ENCODE results near the gene PDZD8. TPM values are rescaled to one million over a fixed set of nuclear protein-coding genes. Genes with fewer than 3 reads are reported as not detected.

PDZD8 gene
- total RNA-seq, 4 donors from 2014 or later, result 15.9 to 25.0 (median 18.1) TPM

DNA sequence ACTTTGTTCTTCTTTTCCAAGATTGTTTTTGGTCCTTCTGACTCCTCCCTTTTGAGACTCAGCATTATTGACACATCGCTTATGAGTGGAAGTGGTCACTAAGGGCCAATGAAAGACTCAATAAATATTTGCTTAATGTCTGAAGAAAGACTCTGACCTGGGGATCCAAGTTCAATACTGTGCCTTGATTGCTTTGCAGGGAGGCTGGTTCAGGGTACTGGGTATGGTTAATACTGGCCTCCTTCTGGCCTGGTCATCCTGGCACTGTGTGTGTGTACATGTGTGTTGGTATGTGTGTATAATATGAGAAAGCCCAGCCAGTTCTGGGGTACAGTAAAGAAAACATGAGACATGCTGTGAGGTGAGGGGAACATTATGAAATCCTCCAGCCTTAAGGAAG, 7.6 kb upstream of the PDZD8 start:
- no peaks in the 10 kb centered on the region for H3K4me1 ChIP-seq
- H3K4me3 ChIP-seq, result no peak overlapping the region
- peaks cover 0 to 13% (median 2%) of the 10 kb centered on the region in 3 donors for H3K27me3 ChIP-seq
- H3K27ac ChIP-seq, result no peak overlapping the region
- ATAC-seq, result no peak
- H3K36me3 ChIP-seq, result no peaks in the 10 kb centered on the region
- H3K9me3 ChIP-seq, result no peaks in the 10 kb centered on the region
- no peak for TF ChIP-seq POLR2A (IDR thresholded peaks at IDR 0.05)
- TF ChIP-seq, protein P1, sequence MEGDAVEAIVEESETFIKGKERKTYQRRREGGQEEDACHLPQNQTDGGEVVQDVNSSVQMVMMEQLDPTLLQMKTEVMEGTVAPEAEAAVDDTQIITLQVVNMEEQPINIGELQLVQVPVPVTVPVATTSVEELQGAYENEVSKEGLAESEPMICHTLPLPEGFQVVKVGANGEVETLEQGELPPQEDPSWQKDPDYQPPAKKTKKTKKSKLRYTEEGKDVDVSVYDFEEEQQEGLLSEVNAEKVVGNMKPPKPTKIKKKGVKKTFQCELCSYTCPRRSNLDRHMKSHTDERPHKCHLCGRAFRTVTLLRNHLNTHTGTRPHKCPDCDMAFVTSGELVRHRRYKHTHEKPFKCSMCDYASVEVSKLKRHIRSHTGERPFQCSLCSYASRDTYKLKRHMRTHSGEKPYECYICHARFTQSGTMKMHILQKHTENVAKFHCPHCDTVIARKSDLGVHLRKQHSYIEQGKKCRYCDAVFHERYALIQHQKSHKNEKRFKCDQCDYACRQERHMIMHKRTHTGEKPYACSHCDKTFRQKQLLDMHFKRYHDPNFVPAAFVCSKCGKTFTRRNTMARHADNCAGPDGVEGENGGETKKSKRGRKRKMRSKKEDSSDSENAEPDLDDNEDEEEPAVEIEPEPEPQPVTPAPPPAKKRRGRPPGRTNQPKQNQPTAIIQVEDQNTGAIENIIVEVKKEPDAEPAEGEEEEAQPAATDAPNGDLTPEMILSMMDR (IDR thresholded peaks at IDR 0.05 in 4 of 5, conservative IDR thresholded peaks at IDR 0.05 in 1 of 5), result no peak
- no peak for DNase-seq
- intact Hi-C loops (cut with DNase I; ENCODE audit: low total_unique reads), result no loop called here
- in situ Hi-C loops (cut with MboI; ENCODE audit: low sequenced_read_pairs in 4 of 4), result no loop called here

DNA sequence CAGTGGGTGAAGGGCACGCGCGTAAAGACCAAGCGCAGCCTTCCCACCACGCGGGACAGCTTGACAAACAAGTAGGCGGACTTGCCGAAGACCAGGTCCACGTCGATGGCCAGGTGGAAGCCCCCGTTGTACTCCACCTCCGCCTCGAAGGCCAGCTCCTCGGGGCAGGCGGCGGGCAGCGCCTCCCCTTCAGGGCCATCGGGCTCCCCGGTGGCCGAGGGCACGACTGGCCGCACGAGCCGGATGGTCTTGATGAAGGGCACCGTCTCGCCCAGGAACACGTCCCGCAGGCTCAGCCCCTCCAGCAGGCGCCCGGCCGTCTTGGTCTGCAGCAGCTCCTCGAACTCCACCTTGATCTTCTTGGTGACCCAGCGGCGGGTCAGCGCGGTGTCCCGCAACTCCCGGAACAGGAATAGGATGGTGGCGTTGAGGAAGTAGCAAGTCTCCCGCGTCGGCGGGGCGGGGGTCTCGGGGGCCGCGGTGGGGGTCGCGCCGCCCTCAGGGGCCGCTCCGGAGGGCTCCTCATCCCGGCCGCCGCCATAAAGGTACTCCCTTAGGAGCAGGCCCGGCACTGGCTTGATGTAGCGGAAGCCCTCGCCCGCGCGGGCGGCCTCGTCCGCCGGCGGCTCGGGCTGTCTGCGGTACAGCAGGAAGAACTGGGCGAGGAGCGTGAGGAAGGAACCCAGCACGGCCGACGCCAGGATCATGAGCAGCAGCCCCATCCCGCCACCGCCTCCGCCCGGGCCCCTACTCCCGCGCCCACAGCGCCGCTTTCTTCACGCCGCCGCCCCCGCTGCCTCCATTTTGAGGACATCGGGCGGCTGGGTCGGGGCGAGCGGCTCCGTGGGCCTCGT, 507 bp downstream of the PDZD8 start:
- intact Hi-C loops (cut with DNase I; ENCODE audit: low total_unique reads), result loop anchor here (2.0 to 10.0 kb wide), 5 partner anchors 632 to 1650 kb away; partner anchors contain the start of genes CACUL1, HSPA12A, NANOS1 and RAB11FIP2
- Histone ChIP-seq H3K27ac (peak overlapping the region; percentile 87 to 94 (median 92)), H3K4me3 (peak overlapping the region; percentile 84 to 96 (median 95)), H3K9me3 (no peaks in the 10 kb centered on the region), H3K4me1 (peaks cover 29 to 36% of the 10 kb centered on the region in 2 donors), H3K27me3 (peaks cover 0 to 2% (median 0%) of the 10 kb centered on the region in 3 donors), H3K36me3 (no peaks in the 10 kb centered on the region)
- in situ Hi-C loops (cut with MboI; ENCODE audit: low sequenced_read_pairs in 4 of 4), result no loop called here
- ATAC-seq (peak; percentile 64 to 66), DNase-seq (peak; percentile 11 to 18)
- TF ChIP-seq, protein P1 (IDR thresholded peaks at IDR 0.05 in 4 of 5, conservative IDR thresholded peaks at IDR 0.05 in 1 of 5), result no peak
- no peak for TF ChIP-seq POLR2A (IDR thresholded peaks at IDR 0.05)

DNA sequence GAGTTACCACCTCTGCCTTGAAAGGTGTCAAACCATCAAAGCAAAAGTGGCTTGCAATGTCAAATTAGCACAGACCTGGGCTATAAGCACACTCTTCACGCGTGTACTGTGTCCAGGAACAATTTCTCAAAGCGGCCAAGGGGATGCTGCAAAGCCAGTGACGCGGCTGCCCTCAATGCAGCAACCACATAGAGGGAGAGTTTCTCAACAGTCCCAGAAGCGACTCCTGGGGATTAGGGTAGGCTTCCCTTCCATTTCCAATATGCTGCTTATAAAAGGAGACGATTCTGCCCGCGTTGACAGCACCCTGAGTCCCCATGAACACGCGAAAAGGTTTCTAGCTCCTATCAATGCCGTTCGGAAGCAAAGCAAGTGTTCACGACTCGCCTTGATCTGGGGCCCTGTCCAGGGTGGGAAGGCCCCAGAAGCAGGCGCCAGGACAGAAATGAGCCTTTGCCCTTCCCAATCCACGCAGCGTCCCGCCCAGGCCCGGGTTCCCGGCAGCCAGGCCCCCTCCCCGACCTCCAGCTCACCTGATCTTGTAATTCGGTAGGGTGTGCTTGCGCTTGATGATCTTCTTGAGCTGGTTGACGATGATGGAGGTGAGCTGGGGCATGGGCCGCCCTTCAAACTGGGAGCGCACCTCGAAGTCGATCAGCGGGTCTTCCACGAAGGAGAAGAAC, 1.3 kb downstream of the PDZD8 start:
- no peaks in the 10 kb centered on the region for H3K36me3 ChIP-seq
- no peaks in the 10 kb centered on the region for H3K9me3 ChIP-seq
- H3K27ac ChIP-seq, result peak overlapping the region; percentile 87 to 94 (median 92)
- TF ChIP-seq, protein P1 (IDR thresholded peaks at IDR 0.05 in 4 of 5, conservative IDR thresholded peaks at IDR 0.05 in 1 of 5), result no peak
- peak; percentile 24 to 70 for TF ChIP-seq POLR2A (IDR thresholded peaks at IDR 0.05)
- in situ Hi-C loops (cut with MboI; ENCODE audit: low sequenced_read_pairs in 4 of 4), result no loop called here
- peak in 1 of 2 donors; percentile 29 for ATAC-seq
- peak overlapping the region; percentile 84 to 96 (median 95) for H3K4me3 ChIP-seq
- peaks cover 29 to 36% of the 10 kb centered on the region in 2 donors for H3K4me1 ChIP-seq
- peak; percentile 14 to 45 for DNase-seq
- H3K27me3 ChIP-seq, result no peaks in the 10 kb centered on the region
- intact Hi-C loops (cut with DNase I; ENCODE audit: low total_unique reads), result loop anchor here (2.0 to 10.0 kb wide), 4 partner anchors 631 to 1651 kb away; partner anchors contain the start of genes CACUL1, HSPA12A and NANOS1

DNA sequence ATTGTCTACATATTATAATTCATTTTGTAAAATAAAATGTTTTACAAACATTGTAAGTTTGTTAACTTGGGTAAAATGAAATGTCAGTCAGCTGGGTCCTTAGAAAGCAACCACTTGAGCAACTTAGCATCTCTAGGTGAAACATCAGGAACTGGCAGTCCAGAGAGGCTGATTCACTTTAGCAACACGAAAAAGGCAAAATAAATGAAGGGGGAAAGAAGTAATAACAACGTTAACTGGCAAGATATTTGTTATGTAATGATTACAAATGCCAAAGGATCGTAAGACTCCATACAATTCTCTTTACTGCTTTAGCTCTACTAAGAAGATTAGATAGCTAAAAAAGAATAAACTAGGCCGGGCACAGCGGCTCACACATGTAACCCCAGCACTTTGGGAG, 5.0 kb downstream of the PDZD8 start:
- Histone ChIP-seq H3K9me3 (no peaks in the 10 kb centered on the region), H3K4me1 (peaks cover 21 to 37% of the 10 kb centered on the region in 2 donors), H3K36me3 (no peaks in the 10 kb centered on the region), H3K27ac (no peak overlapping the region), H3K27me3 (no peaks in the 10 kb centered on the region), H3K4me3 (no peak overlapping the region)
- TF ChIP-seq POLR2A (IDR thresholded peaks at IDR 0.05), result no peak
- TF ChIP-seq, protein P1 (IDR thresholded peaks at IDR 0.05 in 4 of 5, conservative IDR thresholded peaks at IDR 0.05 in 1 of 5), result no peak
- DNase-seq (no peak), ATAC-seq (no peak)
- intact Hi-C loops (cut with DNase I; ENCODE audit: low total_unique reads) (loop anchor here (10.0 kb wide), 3 partner anchors 965 to 1655 kb away; partner anchors contain the start of genes CACUL1 and NANOS1), in situ Hi-C loops (cut with MboI; ENCODE audit: low sequenced_read_pairs in 4 of 4) (no loop called here)
